HG03064 (cell line): ENCODE results near the gene MCM3AP.

Experiments used
- ATAC-seq: cut with Tn5 transposase; IDR thresholded peaks from one replicate; pipeline ENCODE4 v1.9.1; 2021; ENCODE audit warnings: low read depth; ENCODE audit not compliant: unreplicated experiment

MCM3AP gene

DNA sequence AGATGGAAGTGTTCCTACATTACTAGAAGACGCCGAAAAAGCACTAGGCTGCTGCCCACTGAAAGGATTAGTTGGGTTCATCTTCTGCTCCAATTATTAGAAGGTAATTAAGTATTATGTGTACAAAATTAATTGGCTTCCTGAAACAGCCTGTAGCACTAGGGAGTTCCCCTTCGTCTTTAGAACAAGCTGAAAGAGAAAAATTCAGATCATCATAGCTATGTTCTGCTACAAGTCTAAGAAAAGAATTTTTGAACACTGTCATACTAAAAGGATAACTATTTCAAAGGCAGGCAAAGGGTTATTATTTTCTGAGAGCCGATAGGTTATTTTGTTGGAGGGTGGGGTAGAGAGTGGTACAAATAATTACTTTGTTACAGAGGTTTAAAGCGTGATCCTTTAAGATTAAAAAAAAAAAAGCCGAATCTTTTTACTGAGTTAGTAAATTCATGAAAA lies at the start of gene MCM3AP:
Gene MCM3AP (minus strand): TSS at position 406 of the 456 bp plus-strand sequence. CDS start 325 bp downstream, at position 81.
- ATAC-seq, result no peak

- ATAC-seq, result no peak
Observed at GRCh38 chr21:46334351-46335140, 49.1 kb upstream of the MCM3AP start.

DNA sequence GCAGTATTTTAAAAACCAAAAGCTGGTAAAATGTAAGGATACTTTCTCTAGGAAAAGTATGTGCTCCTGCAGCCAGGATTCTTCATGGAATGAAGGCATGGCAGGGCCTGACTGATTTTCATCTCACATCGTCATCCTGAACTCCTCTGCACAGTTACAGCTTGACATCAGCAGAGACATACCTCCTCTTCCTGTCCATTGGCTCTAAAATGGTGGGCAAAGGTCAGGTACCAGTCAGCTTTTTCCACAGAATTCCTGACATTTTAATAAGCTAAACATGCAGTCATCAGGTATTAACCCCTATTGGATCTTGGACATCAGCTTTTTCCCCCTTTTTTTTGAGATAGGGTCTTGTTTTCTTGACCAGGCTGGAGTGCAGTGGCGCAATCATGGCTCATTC lies 44.4 kb upstream of the MCM3AP start:
- ATAC-seq, result no peak

GRCh38 chr21:46328151-46328550 lies 42.7 kb upstream of the MCM3AP start:
- ATAC-seq, result no peak

DNA sequence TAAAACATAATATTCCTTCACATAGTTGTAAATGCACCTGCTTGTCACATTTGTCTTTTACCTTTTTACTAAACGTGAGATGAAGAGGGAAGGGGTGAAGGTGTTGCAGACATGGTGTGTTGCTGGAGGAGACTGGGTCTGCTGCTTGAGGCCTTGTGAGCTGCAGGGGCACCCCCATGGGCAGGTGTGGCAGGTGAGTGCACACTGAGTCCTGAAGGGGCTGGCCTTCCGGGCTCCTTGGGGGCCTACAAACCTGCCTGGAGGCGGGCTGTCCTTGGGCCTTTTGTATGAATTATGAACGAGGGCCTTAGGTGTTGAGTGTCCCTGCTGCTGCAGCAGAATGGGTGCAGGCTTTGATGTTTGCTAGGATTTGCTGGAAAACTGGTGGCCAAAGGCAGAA lies 42.3 kb upstream of the MCM3AP start:
- no peak for ATAC-seq

GRCh38 chr21:46326110-46326703 lies 40.8 kb upstream of the MCM3AP start:
- ATAC-seq, result no peak

GRCh38 chr21:46325073-46325912 lies 39.9 kb upstream of the MCM3AP start:
- peak; percentile 10 for ATAC-seq

GRCh38 chr21:46324390-46325072 lies 39.1 kb upstream of the MCM3AP start:
- peak; percentile 52 for ATAC-seq

- peak; percentile 58 for ATAC-seq
Observed at GRCh38 chr21:46323710-46324389, 38.4 kb upstream of the MCM3AP start, which contains the start of the genes C21orf58 and PCNT. TSS of gene C21orf58 (minus strand) at chr21:46323870. CDS start at chr21:46322738, 1,132 bp downstream. TSS of gene PCNT (plus strand) at chr21:46324156. CDS start at chr21:46324229, 73 bp downstream.

- no peak for ATAC-seq
Observed at GRCh38 chr21:46323227-46323709, 37.9 kb upstream of the MCM3AP start.

- no peak for ATAC-seq
Observed at GRCh38 chr21:46322351-46323226, 37.2 kb upstream of the MCM3AP start.

DNA sequence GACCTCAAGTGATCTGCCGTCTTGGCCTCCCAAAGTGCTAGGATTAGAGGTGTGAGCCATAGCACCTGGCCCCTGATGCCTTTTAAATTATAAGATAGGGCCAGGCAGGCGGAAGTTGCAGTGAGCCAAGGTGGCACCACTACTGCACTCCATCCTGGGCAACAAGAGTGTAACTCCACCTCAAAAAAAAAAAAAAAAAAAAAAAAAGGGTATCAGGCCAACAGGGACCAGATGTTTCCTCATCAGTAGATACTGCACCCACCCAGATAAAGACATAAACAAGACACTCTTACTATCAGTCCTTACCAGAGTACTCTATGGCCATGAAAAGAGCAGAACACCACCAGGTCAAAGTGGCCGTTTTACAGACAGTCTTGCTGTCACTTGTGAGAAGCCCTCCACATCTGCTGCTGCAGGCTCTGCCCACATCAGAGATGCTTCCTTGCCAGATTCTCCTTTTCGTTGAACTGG lies 35.0 kb upstream of the MCM3AP start:
- ATAC-seq, result no peak

- no peak for ATAC-seq
Observed at GRCh38 chr21:46319186-46319585, 33.8 kb upstream of the MCM3AP start.

DNA sequence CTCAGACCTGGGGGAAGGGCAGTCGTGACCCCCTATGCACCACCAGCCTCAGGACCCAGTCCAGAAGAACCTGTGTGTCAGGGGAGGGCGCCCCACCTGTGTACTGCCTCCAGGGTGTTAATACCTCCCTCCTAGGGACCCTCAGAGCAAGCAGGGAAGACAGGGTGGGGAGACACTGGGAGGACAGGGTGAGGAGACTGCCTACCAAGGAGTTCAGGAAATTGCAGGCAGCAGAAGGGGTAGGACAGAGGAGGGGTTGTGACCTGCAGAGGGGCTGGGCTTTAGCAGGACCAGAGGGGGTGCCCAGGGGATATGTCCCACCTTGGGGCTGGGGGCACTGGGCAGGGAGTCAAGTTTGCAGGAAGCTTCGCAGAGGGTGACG lies 33.0 kb upstream of the MCM3AP start:
- no peak for ATAC-seq

DNA sequence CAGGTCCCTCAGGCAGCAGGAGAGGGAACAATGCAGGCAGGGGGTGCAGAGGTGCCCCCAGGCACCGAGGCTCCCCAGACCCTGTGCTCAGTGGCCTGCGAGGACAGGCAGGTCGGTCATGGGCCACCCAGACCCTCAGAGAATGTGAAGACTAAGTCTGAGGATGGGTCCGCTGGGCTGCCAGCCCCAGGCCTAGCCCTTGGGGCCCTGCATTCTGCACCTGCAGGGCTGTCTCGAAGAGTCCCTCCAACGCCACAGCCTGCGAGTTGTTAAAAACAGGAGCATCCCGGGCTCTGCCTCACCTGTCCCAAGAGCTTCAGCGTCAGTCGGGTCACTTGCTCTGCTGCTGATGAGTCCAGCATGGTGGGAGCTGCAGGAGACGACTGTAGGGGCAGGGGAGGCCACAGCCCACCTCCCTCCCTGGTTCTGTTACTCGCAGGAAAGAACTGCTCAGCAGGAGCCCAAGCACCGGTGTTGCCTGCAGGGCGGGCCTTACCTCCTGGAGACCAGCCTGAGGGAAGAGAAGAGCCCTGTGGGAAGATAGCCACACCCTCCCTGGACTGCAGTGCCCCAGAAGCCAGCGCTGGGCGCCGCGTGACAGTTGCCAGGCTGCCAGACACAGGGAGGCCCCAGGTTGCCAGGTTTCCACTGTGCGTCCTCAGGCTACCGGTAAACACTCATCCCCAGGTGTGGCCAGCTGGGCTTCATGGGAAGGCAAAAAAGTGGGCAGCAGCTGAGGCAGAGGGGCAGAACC lies 32.5 kb upstream of the MCM3AP start:
- ATAC-seq, result no peak

DNA sequence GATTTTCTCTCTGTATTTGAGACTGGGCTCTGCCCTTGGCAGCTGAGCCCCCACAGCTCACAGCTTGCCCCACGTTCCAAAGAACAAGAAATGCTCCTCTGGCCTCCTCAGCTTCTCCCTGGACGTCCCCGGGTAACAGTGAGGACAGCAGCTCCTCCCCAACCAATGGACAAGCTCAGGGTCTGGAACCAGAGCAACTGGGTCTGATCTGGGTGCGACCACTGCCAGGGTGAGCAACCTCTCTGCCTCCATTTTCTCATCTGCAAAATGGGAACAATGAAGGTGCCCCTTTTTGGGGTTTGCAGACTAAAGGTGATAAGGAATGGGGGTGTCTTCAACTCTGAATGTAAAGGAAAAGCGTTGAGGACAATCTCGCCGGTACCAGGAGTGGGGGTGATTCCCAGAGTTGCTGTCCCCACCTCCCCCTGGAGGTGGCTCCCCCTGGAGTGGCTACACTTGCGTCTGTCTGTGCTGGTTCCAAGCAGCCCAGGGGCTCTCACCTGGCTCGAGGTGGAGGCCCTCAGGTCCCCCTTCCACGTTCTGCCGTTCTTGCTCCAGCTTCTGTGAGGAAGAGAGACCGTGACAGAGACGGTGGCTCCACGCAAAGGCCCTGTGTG lies 31.4 kb upstream of the MCM3AP start:
- ATAC-seq, result no peak

DNA sequence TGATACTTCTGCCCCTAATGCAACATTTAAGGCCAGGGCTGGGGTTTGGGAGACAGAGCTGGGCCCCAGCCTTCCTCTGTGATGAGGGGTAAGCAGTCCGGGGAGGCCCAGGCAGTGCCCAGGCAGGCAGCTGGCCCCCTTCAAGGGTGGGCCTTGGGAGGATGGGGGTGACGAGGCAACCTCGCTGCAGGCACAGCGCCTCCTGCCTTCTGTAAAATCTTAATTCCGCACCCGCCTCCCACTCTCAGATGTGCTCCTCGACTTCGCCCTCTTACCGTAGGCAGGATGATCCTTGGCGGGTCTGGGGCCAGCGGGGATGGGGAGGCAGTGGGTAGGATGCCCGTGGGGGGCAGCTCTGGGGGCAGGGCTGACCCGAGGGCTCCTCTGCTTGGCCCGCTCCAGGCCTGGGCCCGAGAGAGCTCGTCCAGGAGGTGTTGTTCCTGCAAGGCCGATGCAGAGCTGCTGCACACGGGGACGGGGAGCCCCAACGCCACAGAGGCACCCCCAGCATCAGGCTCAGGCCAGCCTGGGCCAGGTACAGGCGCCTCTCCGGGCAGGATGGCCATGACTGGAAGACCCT lies 29.1 kb upstream of the MCM3AP start:
- no peak for ATAC-seq
